HG03095 (cell line): Measurements from ENCODE around the gene FXR2.

Experiments
- ATAC-seq: cut with Tn5 transposase; IDR thresholded peaks from one replicate; pipeline ENCODE4 v1.9.1; 2021; ENCODE audit warnings: moderate library complexity; ENCODE audit not compliant: unreplicated experiment

Gene FXR2

GRCh38 chr17:7589204-7589868 is 25.4 kb downstream of the FXR2 start:
- no peak for ATAC-seq

- ATAC-seq: no peak
These were observed 26.0 kb downstream of the FXR2 start for GRCh38 chr17:7588553-7589203.

GRCh38 chr17:7587420-7588151 is 27.1 kb downstream of the FXR2 start:
- ATAC-seq: no peak

- ATAC-seq: no peak
These were observed 27.9 kb downstream of the FXR2 start for GRCh38 chr17:7586673-7587419.

- ATAC-seq: peak; percentile 54
These were observed 31.2 kb downstream of the FXR2 start, which contains the start of gene MPDU1 for GRCh38 chr17:7583253-7584109. Gene MPDU1 (plus strand): TSS chr17:7583852. CDS start chr17:7583863, 11 bp downstream.

- no peak for ATAC-seq
These were observed 32.1 kb downstream of the FXR2 start for GRCh38 chr17:7582396-7583252.

- ATAC-seq: no peak
These were observed 33.8 kb downstream of the FXR2 start for GRCh38 chr17:7580604-7581575.

GRCh38 chr17:7579834-7580603 is 34.7 kb downstream of the FXR2 start:
- ATAC-seq: no peak

- ATAC-seq: no peak
These were observed 35.5 kb downstream of the FXR2 start, which contains the start of gene CD68 for GRCh38 chr17:7579001-7579833. Gene CD68 (plus strand): TSS chr17:7579638. CDS start chr17:7579678, 40 bp downstream.

GRCh38 chr17:7577327-7578199 is 37.1 kb downstream of the FXR2 start:
- ATAC-seq: no peak

GRCh38 chr17:7576432-7576937 is 38.2 kb downstream of the FXR2 start:
- ATAC-seq: no peak

GRCh38 chr17:7575959-7576358 is 38.7 kb downstream of the FXR2 start:
- ATAC-seq: no peak

- no peak for ATAC-seq
These were observed 39.2 kb downstream of the FXR2 start for GRCh38 chr17:7575481-7575883.

GRCh38 chr17:7574176-7574953 is 40.3 kb downstream of the FXR2 start:
- no peak for ATAC-seq
